ENCODE measurements around the gene TTC33.
"Not testable (repeated sequence)": the region's sequence is repeated elsewhere in the genome, so short reads cannot be mapped to it uniquely, and the experiment has no call there.

The TTC33 gene

DNA sequence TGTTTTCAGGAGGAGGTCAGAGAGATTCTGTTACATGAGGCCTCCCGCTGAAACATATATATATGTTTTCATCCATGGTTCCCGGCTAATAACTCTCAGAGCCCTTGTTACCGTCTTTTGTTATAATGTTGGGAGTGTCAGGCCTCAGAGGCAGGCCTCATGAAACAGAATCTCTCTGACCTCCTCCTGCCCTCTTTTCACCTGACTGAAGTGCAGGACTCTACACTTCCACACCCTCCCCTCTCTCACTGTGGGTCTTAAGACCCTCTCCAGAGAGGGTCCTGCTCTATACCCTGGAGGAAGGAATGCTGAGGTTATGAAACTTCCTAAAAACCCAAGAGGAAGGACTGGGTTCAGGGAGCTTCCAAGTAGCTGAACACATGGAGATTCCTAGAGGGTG, 104.6 kb downstream of the TTC33 start:
- DNase-seq = no peak

DNA sequence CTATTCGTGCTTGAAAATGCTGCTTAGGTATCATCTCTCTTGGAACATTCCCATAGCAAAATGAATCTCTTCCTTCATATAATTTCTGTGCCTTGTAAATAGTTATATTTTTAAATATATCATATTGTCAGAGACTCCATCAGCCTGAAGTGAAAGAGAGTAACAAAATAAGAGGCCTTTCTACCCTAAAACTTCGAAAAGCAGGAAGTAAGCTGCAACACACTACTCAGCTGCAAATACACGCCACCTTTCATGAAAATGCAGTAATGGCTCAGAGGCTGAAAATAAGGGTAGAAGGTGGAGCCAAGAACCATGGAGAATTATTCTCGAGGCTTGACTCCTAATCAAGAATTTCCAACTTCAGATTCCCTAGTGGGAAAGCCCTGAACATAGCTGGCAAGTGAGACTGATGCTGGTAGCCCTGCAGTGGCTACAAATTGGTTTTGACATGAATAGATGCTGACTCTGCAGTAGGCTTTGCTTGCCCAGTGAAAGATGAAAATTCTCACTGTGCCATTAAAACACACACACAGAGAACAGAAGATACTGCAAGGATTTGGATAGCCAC, 106.2 kb downstream of the TTC33 start:
- DNase-seq = no peak

- DNase-seq = no peak
These were observed 107.6 kb downstream of the TTC33 start for GRCh38 chr5:40648150-40648549.

DNA sequence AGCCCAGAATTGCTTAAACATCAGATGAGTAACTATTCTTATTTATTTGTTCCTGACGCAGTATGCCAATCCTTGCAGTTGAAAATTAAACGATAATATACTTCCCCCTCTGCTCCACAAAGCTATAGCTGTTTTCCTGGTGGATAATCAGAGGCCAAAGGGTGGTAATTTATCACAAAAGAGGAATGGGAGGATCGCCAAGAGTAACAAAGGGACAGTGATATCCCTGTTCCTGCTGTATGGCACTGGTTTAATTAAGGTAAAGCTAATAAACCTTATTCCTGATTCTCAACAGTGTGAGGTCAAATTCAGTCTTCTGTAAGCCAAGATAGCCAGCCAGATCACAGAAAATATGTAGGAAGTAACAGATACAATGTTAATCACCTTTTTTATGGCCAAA, 109.5 kb downstream of the TTC33 start:
- DNase-seq = no peak

DNA sequence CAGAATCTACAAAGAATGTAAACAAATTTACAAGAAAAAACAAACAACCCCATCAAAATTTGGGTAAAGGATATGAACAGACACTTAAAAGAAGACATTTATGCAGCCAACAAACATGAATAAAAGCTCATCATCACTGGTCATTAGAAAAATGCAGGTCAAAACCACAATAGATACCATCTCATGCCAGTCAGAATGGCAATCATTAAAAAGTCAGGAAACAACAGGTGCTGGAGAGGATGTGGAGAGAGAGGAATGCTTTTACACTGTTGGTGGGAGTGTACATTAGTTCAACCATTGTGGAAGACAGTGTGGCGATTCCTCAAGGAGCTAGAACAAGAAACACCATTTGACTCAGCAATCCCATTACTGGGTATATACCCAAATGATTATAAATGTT, 116.2 kb downstream of the TTC33 start:
- not testable (repeated sequence) for DNase-seq

DNA sequence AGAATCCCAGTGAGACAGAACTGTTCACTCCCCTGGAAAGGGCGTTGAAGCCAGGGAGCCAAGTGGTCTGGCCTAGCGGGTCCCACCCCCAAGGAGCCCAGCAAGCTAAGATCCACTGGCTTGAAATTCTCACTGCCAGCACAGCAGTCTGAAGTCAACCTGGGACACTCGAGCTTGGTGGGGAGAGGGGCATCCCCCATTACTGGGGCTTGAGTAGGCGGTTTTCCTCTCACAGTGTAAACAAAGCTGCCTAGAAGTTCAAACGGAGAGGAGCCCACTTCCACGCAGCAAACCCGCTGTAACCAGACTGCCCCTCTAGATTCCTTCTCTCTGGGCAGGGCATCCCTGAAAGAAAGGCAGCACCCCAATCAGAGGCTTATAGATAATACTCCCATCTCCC, 121.2 kb downstream of the TTC33 start:
- no peak for DNase-seq

GRCh38 chr5:40634154-40634553, 121.6 kb downstream of the TTC33 start:
- DNase-seq = no peak

- no peak for DNase-seq
These were observed 124.5 kb downstream of the TTC33 start for GRCh38 chr5:40631236-40631635.

DNA sequence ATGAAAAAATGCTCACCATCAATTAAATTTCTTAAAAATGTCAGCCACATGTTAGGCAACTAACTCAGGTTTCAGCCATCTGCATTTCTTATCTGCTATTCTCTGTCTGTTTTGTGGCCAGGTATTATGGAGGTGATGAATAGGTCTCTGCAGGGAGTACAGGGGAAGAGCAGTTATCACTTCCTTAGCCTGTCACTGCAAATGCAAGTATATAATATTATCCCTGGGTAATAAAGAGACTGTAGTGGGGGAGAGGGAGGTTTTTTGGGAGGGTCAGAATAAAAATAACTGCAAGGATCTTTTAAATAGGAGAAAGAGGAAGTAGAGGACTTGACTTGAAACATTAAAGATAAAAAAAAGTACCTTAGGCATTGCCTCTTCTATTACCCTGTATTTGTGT, 125.6 kb downstream of the TTC33 start:
- no peak for DNase-seq

GRCh38 chr5:40628407-40628806, 127.4 kb downstream of the TTC33 start:
- no peak for DNase-seq

GRCh38 chr5:40627706-40628105, 128.1 kb downstream of the TTC33 start:
- DNase-seq = no peak

DNA sequence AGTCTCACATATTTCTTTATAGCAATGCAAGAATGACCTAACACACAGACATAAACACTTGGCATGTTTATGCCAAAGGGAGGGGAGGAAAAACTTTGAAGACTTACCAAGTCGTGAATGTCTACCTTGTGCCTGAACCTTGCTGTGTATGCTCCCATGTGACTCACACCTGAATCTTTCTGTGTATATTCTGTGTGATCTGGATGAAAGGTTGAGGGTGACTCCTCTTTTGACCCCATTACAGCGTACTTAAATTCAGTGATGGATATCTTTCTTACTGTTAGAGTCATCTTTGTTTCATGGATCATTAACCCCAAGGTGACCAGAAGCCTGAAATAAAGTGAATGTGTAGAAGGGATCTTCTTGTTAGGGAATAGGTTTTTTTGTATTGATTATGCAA, 129.0 kb downstream of the TTC33 start:
- DNase-seq = no peak

- no peak for DNase-seq
These were observed 132.0 kb downstream of the TTC33 start for GRCh38 chr5:40623480-40624420.

DNA sequence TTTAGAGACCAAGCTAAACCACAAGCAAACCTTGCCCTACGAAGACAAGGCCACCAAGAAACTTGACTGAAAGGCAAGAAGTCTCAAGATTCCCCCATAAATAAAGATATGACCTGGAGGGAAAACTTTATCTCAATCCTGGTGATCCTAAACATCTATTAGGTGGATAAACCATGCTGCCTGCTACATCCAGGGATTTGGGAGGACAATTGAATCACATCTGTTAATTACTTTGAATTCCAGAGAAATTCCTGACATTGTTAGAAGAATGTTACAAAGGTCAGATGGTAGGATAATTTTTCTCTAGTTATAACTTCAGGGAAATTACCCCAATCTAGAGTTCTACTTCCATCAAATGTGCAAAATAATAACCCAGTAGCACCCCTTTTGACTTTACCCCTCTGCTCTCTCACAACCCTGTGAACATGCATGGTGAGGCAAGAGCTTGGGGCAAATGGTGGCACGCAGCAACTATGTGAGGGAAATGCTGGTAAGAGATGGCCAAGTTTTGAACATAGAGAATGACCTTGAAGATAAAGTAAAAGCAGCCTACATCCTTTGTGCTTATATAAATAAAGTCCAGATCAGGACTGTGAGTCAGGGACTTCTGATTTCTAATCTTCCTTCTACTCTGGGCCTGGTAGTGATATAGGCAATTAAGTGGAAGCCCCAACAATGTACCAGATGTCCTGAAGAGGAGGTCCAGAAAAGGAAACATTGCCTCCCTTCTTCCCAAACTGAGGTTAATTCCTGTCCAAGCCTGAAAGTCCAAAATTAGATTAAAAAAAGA, 133.1 kb downstream of the TTC33 start:
- DNase-seq = no peak

DNA sequence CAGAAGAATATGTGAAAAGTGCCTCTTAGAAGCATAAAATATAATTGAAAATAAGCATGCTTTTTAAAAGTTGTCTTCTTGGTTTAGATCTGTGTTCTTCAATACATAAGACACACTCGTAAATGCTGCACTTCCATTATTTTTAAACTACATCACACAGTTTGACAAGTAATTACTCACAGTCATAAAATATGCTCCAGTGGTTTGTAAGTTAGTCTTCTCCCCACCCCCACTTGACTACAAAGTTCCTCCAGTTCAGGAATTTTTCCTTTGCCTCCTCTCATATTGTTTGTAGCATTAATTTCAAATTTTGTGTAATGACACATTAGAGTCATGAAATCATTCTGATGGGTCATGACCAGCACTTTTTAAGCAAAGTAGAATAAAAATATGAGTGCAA, 136.3 kb downstream of the TTC33 start:
- DNase-seq = no peak

- no peak for DNase-seq
These were observed 136.8 kb downstream of the TTC33 start for GRCh38 chr5:40618926-40619325.

DNA sequence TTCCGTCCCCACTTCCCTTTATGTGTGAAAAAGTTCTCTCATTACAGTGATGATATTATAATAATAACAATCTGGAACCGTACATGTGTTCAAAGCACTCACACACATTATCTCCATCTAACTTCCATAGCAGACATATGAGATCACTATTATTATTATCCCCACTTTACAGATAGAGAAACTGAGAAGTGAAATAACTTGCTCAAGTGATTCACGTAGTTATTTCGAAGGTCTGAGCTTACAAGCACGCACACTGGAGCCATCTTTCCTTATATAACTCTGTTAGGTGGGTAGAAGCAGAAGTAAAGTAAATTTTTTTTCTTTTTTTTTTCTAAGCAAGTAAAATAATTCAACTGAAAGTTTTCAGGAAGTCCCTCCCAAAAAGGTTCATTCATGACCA, 139.0 kb downstream of the TTC33 start:
- no peak for DNase-seq

DNA sequence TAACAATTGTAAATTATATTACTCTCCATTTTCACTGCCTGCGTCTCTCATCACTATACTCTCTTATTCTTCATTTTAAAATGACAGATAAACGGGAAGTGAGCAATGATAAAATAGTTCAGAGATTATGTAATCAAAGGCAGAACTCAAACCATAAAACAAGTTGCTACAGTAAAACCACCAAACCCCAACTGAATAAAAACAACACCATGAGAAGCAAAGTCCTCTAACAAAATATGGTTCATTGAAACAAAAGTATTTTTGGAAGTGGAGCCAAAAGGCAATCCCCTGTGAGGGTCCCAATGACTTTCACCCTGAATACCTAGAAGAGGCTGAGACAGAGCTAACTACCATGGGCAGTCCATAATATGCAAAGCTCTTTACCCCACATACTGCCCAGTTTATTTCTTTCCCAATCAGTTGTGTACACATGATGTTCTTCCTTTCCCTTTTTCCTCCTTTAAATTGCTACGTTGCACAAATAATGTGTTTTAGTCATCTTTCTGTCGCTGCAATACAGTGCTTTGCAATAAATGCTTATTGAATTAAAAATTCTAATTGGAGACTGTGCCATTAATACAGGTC, 140.1 kb downstream of the TTC33 start:
- no peak for DNase-seq

DNA sequence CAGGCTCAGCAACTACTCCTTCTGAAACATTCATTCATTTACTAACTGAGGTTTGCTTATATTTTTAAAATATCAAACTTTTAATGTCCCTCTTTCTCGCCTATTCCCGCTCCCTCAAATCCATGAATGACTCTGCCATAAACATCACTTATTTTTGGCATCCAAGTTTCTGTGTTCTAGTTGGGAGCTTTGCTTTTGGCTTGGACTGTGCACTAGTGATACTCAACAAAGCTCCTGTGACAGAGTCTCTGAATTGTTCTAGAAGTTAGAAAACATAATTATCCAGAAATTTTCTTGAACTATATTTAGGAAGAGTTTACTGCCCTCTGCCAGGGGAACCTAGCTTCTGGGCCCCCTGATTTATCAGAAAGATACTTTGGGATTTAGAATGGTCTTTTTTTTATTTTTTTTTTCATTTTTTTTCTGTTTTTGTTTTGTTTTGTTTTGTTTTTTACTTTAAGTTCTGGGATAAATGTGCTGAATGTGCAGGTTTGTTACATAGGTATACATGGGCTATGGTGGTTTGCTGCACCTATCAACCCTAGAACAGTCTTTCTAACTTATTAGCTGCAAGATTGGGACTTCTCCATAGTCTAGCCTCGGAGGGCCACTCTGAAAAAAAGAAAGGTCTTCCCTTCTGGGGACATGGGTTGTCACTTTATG, 140.7 kb downstream of the TTC33 start:
- no peak for DNase-seq

DNA sequence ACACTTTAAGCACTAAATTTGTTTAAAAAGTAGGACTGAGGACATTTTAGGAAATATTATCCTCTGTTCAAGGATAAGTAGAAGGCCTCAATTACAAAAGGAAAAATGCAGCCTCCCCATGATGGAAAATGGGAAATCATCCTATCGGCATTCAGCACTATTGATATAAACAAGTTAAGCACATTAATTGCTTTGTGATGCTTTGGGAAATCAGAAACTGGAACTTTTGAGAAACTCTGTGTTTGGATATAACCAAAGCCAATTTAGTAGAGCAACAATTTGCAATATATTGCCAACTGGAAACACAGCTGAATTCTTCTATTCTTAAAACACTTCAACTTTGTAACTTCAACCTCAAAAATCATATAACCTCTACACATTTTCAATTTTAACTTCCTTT, 141.3 kb downstream of the TTC33 start:
- DNase-seq = no peak

DNA sequence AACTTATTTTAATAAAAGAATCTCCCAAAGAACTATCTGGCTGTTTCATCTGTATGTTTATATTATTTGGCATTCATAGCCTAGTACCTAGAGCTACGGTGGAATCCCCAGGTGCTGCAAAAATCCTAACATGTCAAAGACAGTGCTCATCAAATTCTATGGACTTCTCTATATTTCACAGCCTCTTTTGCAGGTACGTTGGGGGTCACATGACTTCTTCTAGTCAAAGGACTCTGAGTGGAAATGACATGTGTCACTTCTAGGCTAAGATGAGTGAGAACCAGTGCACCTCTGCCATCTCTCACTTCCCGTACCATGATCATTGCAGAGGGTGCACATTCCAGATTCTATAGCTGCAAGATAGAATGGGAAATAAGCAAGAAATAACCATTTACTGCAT, 148.6 kb downstream of the TTC33 start:
- no peak for DNase-seq

- no peak for DNase-seq
These were observed 149.5 kb downstream of the TTC33 start for GRCh38 chr5:40606077-40606765.

Measured in islet precursor cell (in vitro differentiated cells).